HepG2 (cell line): ENCODE measurements around the gene INF2. TPM values are rescaled to one million over a fixed set of nuclear protein-coding genes. Genes with fewer than 3 reads are reported as not detected.

Source experiments
- ATAD3A ChIP-seq: sonication (generic); formaldehyde crosslinking; IDR thresholded peaks from 2 replicates; pipeline ENCODE4 v1.4.0; 2020; ENCODE audit warnings: missing genetic modification reagents
- ATF2 ChIP-seq: sonication (generic); formaldehyde crosslinking; IDR thresholded peaks from 2 replicates; pipeline ENCODE4 v1.4.0; 2020; ENCODE audit warnings: missing genetic modification reagents
- FLYWCH1 ChIP-seq: sonication (generic); formaldehyde crosslinking; IDR thresholded peaks from 2 replicates; pipeline ENCODE4 v1.8.1; 2023; ENCODE audit warnings: mild to moderate bottlenecking, missing genetic modification reagents
- MAFK ChIP-seq, 2 experiments: IDR thresholded peaks in 1 of 2; conservative IDR thresholded peaks in 1 of 2; 2 replicates each; pipeline ENCODE4 v1.6.1; 2011; ENCODE audit warnings: improper control_type of control experiment in 2 of 2, low read length in 2 of 2
- MATR3 ChIP-seq: sonication (generic); formaldehyde crosslinking; IDR thresholded peaks from 2 replicates; pipeline ENCODE4 v1.4.0; 2020; ENCODE audit warnings: missing genetic modification reagents
- MED13 ChIP-seq: sonication (generic); formaldehyde crosslinking; IDR thresholded peaks from 2 replicates; pipeline ENCODE4 v1.5.0; 2020; ENCODE audit warnings: missing genetic modification reagents
- PAWR ChIP-seq: sonication (generic); formaldehyde crosslinking; IDR thresholded peaks from 2 replicates; pipeline ENCODE4 v1.4.0; 2020; ENCODE audit warnings: missing genetic modification reagents, mild to moderate bottlenecking, borderline replicate concordance
- RERE ChIP-seq: IDR thresholded peaks from 2 replicates; pipeline ENCODE4 v1.6.1; 2016; ENCODE audit warnings: low read depth, missing genetic modification reagents, missing compliant biosample characterization
- SAP130 ChIP-seq: IDR thresholded peaks from 2 replicates; pipeline ENCODE4 v1.6.1; 2016; ENCODE audit warnings: low read depth
- SETDB1 ChIP-seq: sonication (generic); formaldehyde crosslinking; IDR thresholded peaks from 2 replicates; pipeline ENCODE4 v1.5.1; 2020; ENCODE audit warnings: missing genetic modification reagents, mild to moderate bottlenecking, borderline replicate concordance
- YEATS2 ChIP-seq: sonication (generic); formaldehyde crosslinking; IDR thresholded peaks from 2 replicates; pipeline ENCODE4 v1.4.0; 2020; ENCODE audit warnings: missing genetic modification reagents, borderline replicate concordance
- ZNF253 ChIP-seq: sonication (generic); formaldehyde crosslinking; IDR thresholded peaks from 2 replicates; pipeline ENCODE4 v1.8.0; 2022; ENCODE audit warnings: mild to moderate bottlenecking, missing genetic modification reagents, borderline replicate concordance
- ZNF546 ChIP-seq: sonication (generic); formaldehyde crosslinking; conservative IDR thresholded peaks from 2 replicates; pipeline ENCODE4 v1.8.1; 2023; ENCODE audit warnings: mild to moderate bottlenecking, missing genetic modification reagents
- ZNF552 ChIP-seq: sonication (generic); formaldehyde crosslinking; IDR thresholded peaks from 2 replicates; pipeline ENCODE4 v1.9.0; 2022; ENCODE audit warnings: missing genetic modification reagents, mild to moderate bottlenecking, borderline replicate concordance
- ZNF558 ChIP-seq: sonication (generic); formaldehyde crosslinking; IDR thresholded peaks from 2 replicates; pipeline ENCODE4 v1.9.0; 2022; ENCODE audit warnings: mild to moderate bottlenecking, missing genetic modification reagents, borderline replicate concordance
- ZNF691 ChIP-seq: sonication (generic); formaldehyde crosslinking; IDR thresholded peaks from 2 replicates; pipeline ENCODE4 v1.4.0; 2020; ENCODE audit warnings: missing genetic modification reagents, low read depth, mild to moderate bottlenecking, borderline replicate concordance
- ZNF883 ChIP-seq: sonication (generic); formaldehyde crosslinking; IDR thresholded peaks from 2 replicates; pipeline ENCODE4 v1.5.1; 2020; ENCODE audit warnings: mild to moderate bottlenecking, missing genetic modification reagents; ENCODE audit errors: not compliant biosample characterization
- polyA plus RNA-seq, 8 experiments: library from polyadenylated mRNA; depleted of rRNA in 3 of 8; stranded (reverse) in 7 of 8; unstranded in 1 of 8; fragments of >200 nt; fragmentation: Illumina TruSeq in 4 of 8; extraction: Trizol in 4 of 8; gene quantifications; 2 replicates each; pipeline versions ENCODE4 v1.2.1 to v1.2.3, GENCODE V29; 2011 to 2016; ENCODE audit warnings: low read depth in 4 of 8, missing spikeins in 1 of 8, mixed read lengths in 1 of 8; ENCODE audit not compliant: insufficient read depth in 1 of 8
- total RNA-seq, 5 experiments: library from RNA; depleted of rRNA; stranded (reverse); fragments of >200 nt; fragmentation: Illumina TruSeq; extraction: Trizol; gene quantifications; 2 replicates each; pipeline ENCODE4 v1.2.3, GENCODE V29; 2016; ENCODE audit warnings: low read depth in 1 of 5
- TF ChIP-seq, protein P1 (sequence below): sonication (generic); formaldehyde crosslinking; IDR thresholded peaks from 2 replicates; pipeline ENCODE4 v1.4.0; 2020; ENCODE audit warnings: mild to moderate bottlenecking, missing genetic modification reagents
- TF ChIP-seq, protein P2 (sequence below): sonication (generic); formaldehyde crosslinking; IDR thresholded peaks from 2 replicates; pipeline ENCODE4 v1.4.0; 2020; ENCODE audit warnings: missing genetic modification reagents

The INF2 gene
- total and polyA plus RNA-seq, 2 of the 13 experiments (the other 11 are each of a cell fraction or from before 2014, with no cell fraction given) = 16.4 to 26.4 TPM

DNA sequence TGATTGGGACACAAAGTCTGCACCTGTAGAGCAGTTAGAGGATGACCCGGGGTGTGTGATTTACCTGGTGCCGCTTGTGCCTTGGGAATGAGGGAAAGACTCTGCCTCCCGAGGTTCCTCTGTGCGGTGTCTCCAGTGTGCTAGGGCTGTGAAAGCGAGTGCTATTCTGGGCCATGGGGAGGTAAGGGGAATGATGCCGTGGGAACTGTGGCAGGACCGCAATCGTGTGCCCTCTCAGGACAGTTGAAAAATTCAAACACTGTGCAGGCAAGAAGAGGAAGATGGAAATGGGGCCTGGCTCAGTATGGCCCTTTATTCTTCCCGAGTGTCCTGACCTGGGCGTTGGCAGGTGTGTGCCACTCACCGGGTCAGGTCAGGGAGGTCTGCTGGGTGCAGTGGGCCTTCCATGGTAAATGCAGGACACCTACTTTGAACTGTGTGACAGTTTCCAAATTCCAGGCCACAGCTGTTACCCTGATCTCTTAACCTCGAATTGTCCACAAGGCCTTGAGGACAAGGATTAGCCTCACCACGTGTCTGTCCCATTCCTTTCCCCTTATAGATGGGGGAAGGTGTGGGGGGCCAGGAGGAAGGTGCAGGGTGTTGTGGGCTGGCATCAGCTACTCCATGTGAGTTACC lies 64.9 kb downstream of the INF2 start (continued):
- no peak for TF ChIP-seq PAWR (CRISPR knock-in tag)
- peak; percentile 70 for TF ChIP-seq SAP130 (CRISPR knock-in tag)
- no peak for TF ChIP-seq MAFK (conservative IDR thresholded peaks at IDR 0.05 in 1 of 2, IDR thresholded peaks at IDR 0.05 in 1 of 2; ENCODE audit: low read length in 2 of 2)
- TF ChIP-seq MED13 (CRISPR knock-in tag) = no peak
- no peak for TF ChIP-seq FLYWCH1 (CRISPR knock-in tag)
- no peak for TF ChIP-seq ZNF558 (CRISPR knock-in tag)
- TF ChIP-seq ZNF691 (CRISPR knock-in tag) = no peak
- TF ChIP-seq, protein P1, sequence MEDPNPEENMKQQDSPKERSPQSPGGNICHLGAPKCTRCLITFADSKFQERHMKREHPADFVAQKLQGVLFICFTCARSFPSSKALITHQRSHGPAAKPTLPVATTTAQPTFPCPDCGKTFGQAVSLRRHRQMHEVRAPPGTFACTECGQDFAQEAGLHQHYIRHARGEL = no peak
- TF ChIP-seq ZNF552 (CRISPR knock-in tag) = no peak
- TF ChIP-seq RERE (CRISPR knock-in tag) = 0 out of 2 replicates have a peak, but pooled peaks have one; percentile 7
- no peak for TF ChIP-seq ATF2 (CRISPR knock-in tag)
- TF ChIP-seq YEATS2 = no peak
- no peak for TF ChIP-seq ATAD3A
- TF ChIP-seq, protein P2, sequence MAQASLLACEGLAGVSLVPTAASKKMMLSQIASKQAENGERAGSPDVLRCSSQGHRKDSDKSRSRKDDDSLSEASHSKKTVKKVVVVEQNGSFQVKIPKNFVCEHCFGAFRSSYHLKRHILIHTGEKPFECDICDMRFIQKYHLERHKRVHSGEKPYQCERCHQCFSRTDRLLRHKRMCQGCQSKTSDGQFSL (CRISPR knock-in tag) = no peak
- no peak for TF ChIP-seq ZNF253 (CRISPR knock-in tag)
- no peak for TF ChIP-seq MATR3 (CRISPR knock-in tag)
- TF ChIP-seq SETDB1 = no peak
- no peak for TF ChIP-seq ZNF546 (CRISPR knock-in tag)
- TF ChIP-seq ZNF883 (CRISPR knock-in tag) = no peak
